Amniotic stem cell (primary cell): ENCODE measurements around the gene FAHD1.
"Not testable (repeated sequence)": the region's sequence is repeated elsewhere in the genome, so short reads cannot be mapped to it uniquely, and the experiment has no call there.

ENCODE experiments used
- DNase-seq: peaks from one replicate; lab custom pipeline; 2025; lab: John Stamatoyannopoulos, UW

FAHD1 gene

DNA sequence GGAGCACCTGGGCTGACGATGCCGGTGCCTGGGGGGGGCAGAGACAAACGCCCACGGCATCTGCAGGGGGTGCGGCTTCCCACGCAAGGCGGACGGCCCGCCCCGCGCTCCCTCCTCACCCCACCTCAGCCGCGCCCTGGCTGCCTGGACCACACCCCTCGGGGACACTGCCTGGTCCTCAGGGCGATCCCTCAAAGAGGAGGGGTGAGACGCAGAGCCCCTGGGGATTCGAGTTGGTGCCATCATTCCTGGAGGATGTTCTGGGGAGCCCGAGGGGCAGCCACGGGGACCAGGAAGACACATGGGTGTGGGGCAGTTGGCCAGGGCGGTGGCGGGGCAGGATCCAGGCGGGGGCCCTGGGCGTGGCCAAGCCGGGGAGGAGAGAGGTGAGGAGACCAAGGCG, 37.4 kb upstream of the FAHD1 start:
- no peak for DNase-seq

- DNase-seq: no peak
These were observed 36.8 kb upstream of the FAHD1 start for GRCh38 chr16:1790261-1790610.

GRCh38 chr16:1790611-1791255, 36.3 kb upstream of the FAHD1 start:
- DNase-seq: no peak

GRCh38 chr16:1791256-1791942, 35.6 kb upstream of the FAHD1 start:
- no peak for DNase-seq

- DNase-seq: no peak
These were observed 34.8 kb upstream of the FAHD1 start for GRCh38 chr16:1791943-1792812.

DNA sequence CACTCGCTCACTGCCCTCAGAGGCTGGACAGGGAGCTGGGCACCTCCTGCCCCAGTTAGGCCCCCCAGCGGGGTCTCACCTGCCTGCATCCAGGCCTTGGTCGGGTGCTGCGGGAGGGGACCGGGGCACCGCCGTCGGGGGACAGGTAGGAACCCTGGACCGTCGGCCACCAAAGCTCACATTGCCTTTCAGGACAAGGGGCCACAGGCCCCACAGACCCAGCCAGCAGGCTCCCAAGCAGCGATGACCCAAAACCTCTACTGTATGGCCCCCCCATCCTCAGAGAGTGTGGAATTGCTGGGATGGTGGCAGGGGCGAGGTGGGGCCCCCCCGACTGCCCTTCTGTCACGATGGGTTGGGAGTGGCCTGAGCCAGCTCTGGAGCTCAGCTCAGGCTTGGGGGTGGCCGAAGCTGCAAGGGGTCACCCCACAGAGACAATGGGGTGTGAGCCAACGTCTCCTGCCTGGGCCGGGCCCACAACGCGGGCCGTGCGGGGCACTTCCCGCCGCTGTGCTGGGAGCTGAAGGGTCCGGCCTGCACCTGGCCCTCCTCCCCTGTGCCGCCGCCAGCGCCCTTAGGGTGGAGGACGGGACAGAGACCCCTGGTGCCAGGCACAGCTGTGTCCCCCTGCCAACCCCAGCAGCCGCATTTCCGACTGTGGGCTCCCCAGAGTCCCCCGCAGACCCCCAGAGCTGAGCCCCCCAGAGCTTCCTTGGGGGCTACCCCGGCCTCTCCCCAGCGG, 34.0 kb upstream of the FAHD1 start:
- no peak for DNase-seq

DNA sequence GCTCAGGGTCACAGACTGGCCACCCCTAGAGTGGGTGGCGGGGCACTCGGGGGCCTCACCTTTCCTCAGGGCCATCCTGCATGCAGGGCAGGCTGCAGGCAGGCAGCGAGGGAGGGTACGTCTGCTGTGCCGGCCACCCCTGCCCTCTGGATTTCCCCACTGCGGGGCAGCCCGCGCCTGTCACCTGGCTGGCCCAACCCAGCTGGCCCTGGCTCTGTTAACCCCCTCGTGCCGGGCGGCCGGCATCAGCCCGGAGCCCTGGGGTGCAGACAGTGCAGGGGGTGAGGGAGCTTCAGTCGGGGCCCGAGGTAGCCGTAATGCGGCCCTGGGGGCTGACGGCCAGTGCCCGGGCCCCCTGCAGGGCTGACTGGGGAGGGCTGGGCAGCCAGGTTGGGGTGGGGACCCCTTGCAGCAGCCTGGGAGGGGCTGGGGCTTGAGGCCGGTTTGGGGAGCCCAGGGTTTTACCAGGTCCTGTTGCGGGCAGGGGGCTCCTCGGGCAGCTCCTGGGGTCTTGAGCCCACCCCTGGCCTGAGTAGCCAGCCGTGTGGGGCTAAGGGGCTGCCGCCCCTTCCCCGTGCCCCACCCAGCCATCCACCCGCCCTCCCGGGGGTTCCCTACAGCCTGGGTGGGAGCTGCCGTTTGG, 33.3 kb upstream of the FAHD1 start, which contains the start of gene IGFALS:
TSS of gene IGFALS (minus strand) at position 128 of the 643 bp plus-strand sequence. CDS start at position 75, 53 bp downstream.
- DNase-seq: no peak

- no peak for DNase-seq
These were observed 32.7 kb upstream of the FAHD1 start for GRCh38 chr16:1794221-1794871.

DNA sequence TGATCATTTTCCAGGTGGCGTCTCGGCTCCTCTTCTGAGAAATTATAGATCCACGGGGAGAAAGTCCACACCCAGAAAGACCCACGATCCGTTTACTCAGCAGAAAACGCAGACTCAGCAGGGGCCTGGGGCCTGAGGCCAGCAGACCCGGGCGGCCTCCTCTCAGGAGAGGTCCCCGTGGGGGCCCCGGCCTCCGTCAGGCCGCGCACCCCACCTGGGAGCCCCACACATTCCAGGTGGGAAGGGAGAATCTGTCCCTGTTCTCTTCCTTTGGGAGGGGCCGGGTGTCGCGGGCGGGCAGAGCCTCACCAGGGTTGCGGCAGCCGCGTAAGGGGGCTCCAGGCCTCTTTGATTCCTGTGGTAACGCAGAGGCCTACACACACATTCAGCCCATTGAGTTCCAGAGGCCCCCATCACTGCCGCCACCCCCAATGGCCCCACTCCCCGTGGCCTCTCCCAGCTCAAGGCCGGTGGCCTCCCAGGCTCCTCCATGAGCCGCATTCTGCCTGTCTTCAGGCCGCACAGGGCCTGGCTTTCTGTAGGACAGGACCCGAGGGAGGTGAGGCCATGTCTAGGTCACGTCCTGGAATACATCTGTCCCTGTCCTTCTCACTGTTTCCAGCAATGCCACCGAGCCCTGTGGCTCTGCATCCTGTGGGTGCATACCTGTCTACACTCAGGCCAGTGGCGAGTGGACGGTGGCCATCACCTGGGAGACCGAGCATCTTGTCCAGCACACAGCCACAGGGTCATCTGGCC, 31.9 kb upstream of the FAHD1 start:
- DNase-seq: no peak

- not testable (repeated sequence) for DNase-seq
These were observed 27.7 kb upstream of the FAHD1 start for GRCh38 chr16:1799263-1799662.

DNA sequence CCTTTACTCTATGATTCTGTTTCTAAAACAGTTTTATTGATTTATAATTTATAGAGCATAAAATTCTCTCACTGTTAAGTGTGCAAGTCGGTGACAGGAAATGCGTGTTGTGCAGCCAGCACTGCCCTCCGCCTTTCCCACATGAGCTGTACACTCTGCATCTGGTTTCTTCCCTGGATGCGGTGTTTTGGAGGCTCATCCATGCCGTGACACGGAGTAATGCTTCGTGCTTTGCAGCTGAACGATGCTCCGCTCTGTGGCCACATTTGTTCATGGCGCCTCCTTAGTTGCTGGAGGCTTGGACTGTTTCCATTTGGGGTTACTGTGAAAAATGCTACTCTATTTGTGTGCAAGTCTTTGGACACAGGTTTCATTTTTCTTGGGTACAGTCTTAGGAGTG, 26.3 kb upstream of the FAHD1 start:
- DNase-seq: no peak

DNA sequence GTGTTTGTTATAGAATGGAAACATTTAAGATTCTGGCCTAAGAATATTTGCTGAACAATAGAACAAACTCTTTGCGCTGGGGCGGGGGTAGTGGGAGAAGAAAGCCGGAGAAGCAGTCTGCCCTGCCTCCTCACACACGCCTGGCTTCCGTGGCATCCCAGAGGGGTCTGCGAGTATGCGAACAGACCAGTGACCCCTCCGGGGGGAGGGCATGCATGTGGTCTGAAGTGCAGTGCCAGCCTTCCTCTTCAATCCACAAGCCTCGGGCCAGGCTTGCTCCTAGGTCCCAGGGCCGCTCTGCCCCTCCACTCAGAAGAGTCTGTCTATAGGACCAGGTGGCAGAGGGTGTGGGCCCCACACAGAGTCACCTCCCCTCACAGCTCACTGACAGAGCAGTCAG, 19.4 kb upstream of the FAHD1 start:
- DNase-seq: no peak

GRCh38 chr16:1808691-1809090, 18.3 kb upstream of the FAHD1 start:
- DNase-seq: no peak

GRCh38 chr16:1809281-1809801, 17.7 kb upstream of the FAHD1 start:
- DNase-seq: no peak

DNA sequence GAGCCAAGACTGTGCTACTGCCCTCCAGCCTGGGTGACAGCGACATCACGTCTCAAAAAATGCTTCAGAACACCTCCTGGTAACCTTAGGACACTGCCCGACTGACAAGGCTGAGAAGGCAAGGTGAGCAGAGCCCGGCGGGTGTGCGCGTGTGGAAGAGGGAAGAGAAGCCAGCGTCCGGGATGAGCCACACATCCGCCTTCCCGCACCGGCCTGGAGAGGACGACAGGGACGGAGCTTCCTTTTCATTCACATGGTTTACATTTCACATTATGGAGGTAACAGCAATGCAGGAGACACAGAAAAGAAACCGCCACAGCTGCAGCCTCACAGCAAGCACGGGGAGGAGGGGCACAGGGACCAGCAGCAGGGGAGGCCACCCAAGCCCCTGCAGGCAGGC, 16.9 kb upstream of the FAHD1 start:
- no peak for DNase-seq

- no peak for DNase-seq
These were observed 16.5 kb upstream of the FAHD1 start for GRCh38 chr16:1810536-1810935.

GRCh38 chr16:1812732-1813163, 14.3 kb upstream of the FAHD1 start:
- peak; percentile 35 for DNase-seq

GRCh38 chr16:1815461-1815860, 11.5 kb upstream of the FAHD1 start:
- no peak for DNase-seq

DNA sequence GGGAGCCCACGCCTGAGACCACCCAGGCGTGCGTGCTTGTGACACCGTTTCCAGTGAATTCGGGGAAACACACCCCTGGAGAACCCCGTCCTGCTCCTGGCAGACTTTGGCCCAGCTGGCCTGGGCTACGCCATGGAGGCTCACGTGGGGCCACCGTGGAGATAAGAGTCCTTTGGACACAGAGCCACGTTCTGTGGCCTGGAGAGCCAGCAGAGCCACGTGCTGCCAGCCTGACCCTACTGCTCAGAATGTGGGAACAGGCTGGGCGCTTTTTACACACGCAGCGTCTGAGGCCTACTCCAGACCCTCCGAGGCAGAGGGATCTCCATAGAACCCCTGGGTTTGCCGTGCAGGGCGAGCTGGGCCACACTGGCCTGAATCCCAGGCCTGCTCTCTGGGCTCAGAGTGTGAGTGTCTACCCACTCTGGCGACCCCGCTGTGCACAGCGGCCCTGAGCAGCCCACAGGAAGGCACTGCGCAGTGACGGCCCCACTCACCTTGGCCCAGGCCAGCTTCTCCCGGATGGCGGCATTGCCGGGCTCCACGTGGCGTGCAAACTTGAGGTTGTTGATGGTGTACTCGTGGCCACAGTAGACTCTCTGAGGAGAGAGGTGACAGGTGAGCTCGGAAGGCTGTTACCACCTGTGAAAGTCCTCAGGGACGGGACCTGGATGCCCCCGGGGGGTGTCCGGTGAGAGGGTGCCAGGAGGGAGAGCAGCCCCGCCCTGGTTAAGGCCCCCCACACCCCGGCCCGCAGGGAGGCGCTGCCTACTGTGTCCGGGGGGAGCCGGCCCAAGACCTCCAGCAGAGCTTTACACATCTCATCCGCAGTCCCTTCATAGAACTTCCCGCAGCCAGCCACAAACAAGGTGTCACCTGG, 10.4 kb upstream of the FAHD1 start:
- no peak for DNase-seq
